Fibroblast of skin of right quadriceps (primary cell): ENCODE measurements around the gene ABCF1.

Experiments used
- DNase-seq: peaks from one replicate; pipeline ENCODE4 v3.0.0-alpha.2; 2013

ABCF1 gene

DNA sequence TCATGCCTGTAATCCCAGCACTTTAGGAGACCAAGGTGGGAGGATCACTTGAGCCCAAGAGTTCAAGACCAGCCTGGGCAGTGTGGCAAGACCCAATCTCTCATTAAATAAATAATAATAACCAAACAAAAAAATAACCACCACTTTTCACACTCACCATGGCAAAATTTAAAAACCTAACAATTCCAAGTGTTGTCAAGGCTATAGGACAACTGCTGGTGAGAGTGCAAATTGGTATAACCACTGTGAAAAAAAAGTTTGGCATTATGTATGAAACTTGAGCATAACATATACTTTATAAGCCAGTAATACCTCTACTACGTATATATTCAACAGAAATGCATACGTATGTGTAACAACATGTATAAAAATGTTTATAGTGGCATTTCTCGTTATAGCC lies 10.3 kb upstream of the ABCF1 start:
- no peak for DNase-seq

DNA sequence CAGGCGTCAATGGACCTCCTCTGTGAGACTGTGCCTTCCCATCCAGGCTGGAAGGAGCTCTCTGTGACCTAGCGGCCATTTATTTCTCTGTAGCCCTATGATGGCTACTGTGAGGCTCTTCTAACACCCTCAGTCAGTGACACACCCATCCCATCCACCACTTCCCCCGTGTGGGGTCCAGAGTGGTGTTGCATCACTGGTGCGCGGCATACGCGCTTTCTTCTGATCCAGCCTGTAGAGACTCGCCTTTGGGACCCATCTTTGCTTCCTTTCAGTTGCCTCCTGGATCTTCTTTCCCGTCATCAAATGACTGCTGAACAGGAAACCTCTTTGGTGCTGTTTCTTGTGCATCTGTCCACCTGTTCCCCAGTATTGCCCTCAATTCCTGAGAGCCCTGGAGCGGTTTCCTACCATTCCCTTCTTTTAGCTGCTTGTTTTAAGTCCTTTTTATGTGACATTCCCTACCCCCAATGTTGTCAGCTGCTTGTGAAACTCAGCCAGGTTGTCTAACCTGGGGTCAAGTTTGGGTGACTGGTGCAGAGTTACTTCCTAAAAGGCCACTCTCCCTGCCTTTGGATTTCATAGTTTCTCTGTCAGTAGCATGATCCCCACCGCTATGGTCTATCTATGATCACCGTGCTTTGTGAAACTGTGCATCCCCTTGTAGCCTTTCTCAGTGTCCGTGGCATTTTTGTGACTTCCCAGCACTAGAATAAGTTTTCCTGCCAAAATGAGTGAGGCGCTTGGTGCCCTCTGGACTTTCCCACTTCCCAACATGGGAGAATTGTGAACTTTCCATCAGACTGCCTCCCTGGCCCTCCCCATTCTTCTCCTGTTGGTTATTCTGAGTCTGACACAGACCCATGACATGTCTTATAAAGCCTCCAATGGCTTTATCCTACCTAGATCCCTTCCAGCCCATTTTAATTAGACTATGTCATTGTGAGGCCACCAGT lies 8.5 kb upstream of the ABCF1 start:
- no peak for DNase-seq

- no peak for DNase-seq
Observed at GRCh38 chr6:30564114-30564513, 7.1 kb upstream of the ABCF1 start.

DNA sequence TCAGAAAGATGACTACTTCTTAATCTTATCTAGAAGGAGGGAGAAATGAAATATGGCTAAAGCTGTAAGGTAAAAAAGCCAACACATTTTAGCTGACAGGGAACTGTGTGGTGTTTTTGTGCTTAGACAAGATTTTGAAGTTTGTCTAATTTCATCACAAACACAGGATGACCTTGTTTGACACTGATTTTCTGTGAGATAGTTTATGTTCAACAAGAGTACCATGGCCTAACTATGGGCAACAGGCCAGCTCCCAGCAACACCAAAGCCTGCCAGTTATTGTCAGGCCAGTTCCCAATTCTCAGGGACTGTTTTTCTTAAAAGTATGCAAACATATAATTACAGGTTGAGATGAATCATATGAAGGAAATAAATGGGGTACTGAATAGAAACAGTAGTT lies 5.5 kb upstream of the ABCF1 start:
- DNase-seq, result no peak

- no peak for DNase-seq
Observed at GRCh38 chr6:30568245-30568644, 3.0 kb upstream of the ABCF1 start.

DNA sequence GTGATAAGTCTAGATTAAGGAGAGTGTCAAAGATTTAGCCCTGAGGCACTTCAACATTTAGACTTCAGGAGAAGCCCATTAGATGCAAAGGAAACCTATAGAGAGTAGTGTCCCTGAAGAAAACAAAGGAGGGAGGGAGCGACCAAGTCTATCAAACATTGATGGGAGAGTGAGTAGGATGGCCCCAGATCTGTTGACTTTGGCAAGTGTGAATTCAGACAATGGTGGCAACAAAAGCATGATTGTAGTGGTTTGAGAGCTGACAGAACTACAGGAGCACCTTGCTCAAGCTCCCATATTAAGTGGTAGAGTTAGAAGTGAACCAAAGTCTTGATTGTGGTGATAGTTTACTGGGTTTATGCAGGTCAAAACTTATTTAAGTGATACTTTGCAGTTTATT lies 979 bp upstream of the ABCF1 start:
- no peak for DNase-seq

- DNase-seq, result no peak
Observed at GRCh38 chr6:30570740-30571074, 535 bp upstream of the ABCF1 start.

GRCh38 chr6:30571762-30572082 lies 480 bp downstream of the ABCF1 start:
- no peak for DNase-seq

DNA sequence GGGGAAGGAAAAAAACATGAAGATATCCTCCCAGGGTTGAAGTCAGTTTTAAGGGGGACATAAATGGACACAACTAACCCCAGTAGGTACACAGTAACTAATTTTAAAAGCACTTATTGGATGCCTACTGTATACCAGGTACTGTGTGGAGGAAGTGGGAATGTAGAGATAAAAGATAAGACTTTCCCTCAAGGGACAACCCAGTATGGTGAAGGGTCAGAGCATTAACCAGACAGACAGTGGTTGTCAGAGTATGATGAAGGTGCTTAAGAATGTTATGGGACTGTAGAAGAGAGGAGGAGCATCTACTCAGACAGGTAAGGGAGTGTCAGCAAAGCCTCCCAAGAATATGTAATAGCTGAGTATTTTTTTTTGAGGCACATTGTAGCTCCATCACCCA lies 906 bp downstream of the ABCF1 start:
- DNase-seq, result no peak

GRCh38 chr6:30573113-30573512 lies 1.9 kb downstream of the ABCF1 start:
- no peak for DNase-seq

DNA sequence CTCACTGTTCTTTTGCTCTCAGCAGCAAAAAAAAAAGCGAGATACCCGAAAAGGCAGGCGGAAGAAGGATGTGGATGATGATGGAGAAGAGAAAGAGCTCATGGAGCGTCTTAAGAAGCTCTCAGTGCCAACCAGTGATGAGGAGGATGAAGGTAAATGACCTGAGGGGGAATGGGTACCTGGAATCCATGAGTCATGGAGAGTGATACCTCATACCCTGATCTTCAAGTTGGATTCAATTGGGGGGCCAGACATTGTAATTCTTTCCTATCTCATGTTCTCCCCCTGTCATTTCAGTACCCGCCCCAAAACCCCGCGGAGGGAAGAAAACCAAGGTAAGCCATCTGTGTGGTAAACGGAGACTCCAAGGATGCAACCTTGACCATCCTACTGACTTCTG lies 6.8 kb downstream of the ABCF1 start:
- no peak for DNase-seq

DNA sequence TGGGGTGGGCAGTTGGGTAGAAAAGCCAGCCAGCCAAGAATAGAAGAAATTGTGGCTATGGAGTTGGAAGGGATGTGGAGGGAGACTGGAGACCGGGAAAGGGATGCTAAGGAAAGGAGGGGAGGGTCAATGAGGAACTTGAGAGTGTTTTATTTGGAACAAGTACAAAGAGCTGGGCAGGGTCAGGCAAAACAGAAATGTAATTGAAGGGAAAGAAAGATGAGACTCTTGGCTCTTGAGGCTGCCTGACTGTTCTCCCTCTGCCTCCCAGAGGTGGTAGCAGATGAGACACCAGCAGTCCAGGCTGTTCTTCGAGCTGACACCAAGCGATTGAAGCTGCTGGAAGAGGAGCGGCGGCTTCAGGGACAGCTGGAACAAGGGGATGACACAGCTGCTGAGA lies 12.7 kb downstream of the ABCF1 start:
- DNase-seq, result no peak

GRCh38 chr6:30589754-30590358 lies 18.6 kb downstream of the ABCF1 start:
- no peak for DNase-seq

DNA sequence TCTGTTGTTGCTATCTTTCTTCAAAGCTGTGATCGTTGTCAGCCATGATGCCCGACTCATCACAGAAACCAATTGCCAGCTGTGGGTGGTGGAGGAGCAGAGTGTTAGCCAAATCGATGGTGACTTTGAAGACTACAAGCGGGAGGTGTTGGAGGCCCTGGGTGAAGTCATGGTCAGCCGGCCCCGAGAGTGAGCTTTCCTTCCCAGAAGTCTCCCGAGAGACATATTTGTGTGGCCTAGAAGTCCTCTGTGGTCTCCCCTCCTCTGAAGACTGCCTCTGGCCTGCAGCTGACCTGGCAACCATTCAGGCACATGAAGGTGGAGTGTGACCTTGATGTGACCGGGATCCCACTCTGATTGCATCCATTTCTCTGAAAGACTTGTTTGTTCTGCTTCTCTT lies 19.3 kb downstream of the ABCF1 start:
- no peak for DNase-seq

GRCh38 chr6:30591008-30591407 lies 19.8 kb downstream of the ABCF1 start:
- no peak for DNase-seq

- no peak for DNase-seq
Observed at GRCh38 chr6:30592287-30592686, 21.0 kb downstream of the ABCF1 start.

- peak; percentile 68 for DNase-seq
Observed at GRCh38 chr6:30597315-30598144, 26.3 kb downstream of the ABCF1 start.

GRCh38 chr6:30598912-30599624 lies 27.8 kb downstream of the ABCF1 start:
- no peak for DNase-seq

GRCh38 chr6:30599625-30600324 lies 28.5 kb downstream of the ABCF1 start:
- DNase-seq, result no peak

DNA sequence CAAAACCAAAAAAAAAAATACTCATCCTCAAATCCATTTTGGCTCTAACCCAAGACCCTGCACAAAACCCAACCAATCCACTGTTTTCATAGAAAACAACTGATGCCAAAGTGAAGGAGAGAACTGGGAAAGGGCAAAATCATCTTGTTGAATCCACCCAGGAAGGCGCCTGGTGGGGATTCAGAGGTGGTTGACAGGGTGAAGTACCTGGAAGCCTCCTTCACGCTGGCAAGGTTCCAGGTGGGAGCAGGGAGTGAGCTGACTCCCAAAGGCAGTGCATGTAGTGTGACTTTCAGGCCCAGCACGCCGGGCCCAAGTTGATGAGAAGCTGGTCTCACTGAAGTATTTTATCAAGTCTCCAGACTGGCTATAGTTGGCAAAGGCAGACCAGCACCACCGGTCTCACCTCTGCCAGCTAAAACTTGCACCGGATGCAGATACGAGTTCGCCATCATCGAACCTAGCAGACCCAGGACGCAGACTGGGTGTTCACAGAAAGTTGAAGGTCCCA lies 29.3 kb downstream of the ABCF1 start:
- DNase-seq, result no peak

DNA sequence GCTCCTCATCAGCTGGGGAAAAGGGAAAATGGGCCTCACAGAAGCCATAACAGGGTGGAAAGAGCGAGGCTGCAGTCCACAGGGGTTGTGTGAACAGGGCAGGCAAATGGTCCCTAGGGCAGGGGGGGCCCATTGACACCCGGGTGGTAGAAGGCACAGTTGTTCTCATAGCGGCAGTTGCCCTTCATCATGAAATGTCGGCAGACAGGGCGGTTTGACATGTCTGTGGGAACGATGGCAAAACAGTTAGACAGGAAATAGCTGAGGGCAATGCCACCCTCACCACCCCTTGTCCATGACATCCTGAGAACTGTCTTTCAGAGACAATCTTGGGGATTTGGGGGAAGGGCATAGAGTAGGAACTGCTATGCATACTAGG lies 30.2 kb downstream of the ABCF1 start:
- DNase-seq, result no peak
